Effector memory CD8-positive, alpha-beta T cell (primary cell): Measurements from ENCODE around the gene SULT1C4.

Source experiments
- ATAC-seq: fragments of 150-1000 bp; cut with Tn5 transposase; replicated peaks from 2 replicates; pipeline ENCODE4 v1.10.0; 2021; ENCODE audit warnings: mild to moderate bottlenecking, moderate library complexity
- DNase-seq, 3 experiments: peaks; one replicate each; pipeline ENCODE4 v3.0.0; 2021
- H3K27ac Mint-ChIP-seq, 2 donors: one replicate each; pipeline ENCODE4 v1.8.0; 2022; ENCODE audit warnings: mild to moderate bottlenecking in 2 of 2, mixed read lengths in 2 of 2, moderate library complexity in 2 of 2
- H3K27me3 Mint-ChIP-seq, 2 donors: one replicate each; pipeline ENCODE4 v1.8.0; 2022; ENCODE audit warnings: mixed read lengths in 2 of 2
- H3K36me3 Mint-ChIP-seq: one replicate; pipeline ENCODE4 v1.8.0; 2022; ENCODE audit warnings: mild to moderate bottlenecking, moderate library complexity, mixed read lengths; ENCODE audit not compliant: insufficient read depth
- H3K4me1 Mint-ChIP-seq, 2 donors: one replicate each; pipeline ENCODE4 v1.8.0; 2022; ENCODE audit warnings: low read depth in 2 of 2, mixed read lengths in 2 of 2
- H3K4me3 Mint-ChIP-seq, 2 donors: one replicate each; pipeline ENCODE4 v1.8.0; 2022; ENCODE audit warnings: mild to moderate bottlenecking in 2 of 2, mixed read lengths in 2 of 2, moderate library complexity in 2 of 2
- H3K9me3 Mint-ChIP-seq, 2 donors: one replicate each; pipeline ENCODE4 v1.8.0; 2022; ENCODE audit warnings: mixed read lengths in 2 of 2

Gene SULT1C4

DNA sequence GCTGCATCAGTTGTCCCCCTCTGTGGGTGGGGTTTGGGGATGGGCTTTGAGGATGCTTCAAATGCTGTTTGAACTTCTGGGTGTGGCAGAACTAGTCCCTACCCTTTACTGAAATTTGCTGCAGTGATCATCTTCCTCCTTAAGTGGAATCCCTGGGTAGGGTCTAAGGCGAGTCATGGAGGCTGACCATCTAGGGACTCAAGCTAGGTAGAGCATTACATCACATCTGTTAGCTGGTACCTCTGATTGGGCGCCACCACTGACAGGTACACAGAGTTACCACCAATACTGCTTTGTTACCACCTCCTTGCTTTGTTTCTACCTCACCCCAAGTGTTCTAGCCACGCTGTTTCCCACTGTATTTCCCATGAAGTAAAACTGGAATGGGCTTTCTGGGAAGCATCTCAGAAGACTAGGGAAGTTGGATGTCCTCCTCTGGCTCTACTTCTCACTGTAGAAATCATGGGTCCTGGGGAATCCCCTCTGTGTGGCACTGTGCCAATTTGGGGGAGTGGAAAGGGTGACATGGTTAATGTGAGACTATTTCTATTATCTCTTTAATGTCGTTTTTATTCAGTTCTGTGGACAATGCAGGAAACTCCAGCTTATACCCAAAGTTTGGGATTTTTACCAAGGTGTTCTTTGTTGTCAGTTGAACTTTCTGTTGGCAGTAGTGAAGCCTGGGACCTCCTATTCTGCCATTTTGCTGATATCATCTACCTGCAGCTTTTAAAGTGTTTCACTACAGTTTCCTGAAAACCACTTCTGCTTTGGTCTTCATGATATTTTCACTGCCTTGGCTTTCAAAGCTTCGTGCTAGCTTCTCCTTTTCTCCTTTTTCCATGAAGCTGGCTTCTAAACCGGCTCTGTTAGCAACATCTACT is 14.5 kb upstream of the SULT1C4 start:
- DNase-seq (no peak), ATAC-seq (no peak)
- Mint-ChIP-seq H3K9me3 (no peaks in the 10 kb centered on the region), H3K27me3 (peaks cover 61% of the 10 kb centered on the region in 2 donors), H3K4me3 (no peak overlapping the region), H3K36me3 (no peaks in the 10 kb centered on the region), H3K27ac (no peak overlapping the region), H3K4me1 (no peaks in the 10 kb centered on the region)

DNA sequence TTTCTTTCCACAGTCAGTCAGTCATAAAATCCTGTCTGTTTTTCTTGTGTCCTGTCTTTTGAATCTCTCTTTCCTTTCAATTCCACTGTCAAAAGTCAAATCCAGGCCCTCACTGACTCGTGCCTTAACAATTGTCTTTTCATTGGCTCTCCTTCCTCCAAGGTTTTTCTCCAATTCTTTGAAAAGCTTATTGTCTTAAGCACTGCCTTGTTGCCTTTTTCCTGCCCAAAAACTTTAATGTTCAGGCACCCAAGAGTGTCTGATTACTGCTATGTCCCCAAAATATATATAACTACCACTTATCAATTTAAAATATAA is 13.9 kb upstream of the SULT1C4 start:
- no peaks in the 10 kb centered on the region for H3K36me3 Mint-ChIP-seq
- no peak overlapping the region for H3K27ac Mint-ChIP-seq
- H3K4me3 Mint-ChIP-seq: no peak overlapping the region
- no peak for ATAC-seq
- H3K4me1 Mint-ChIP-seq: no peaks in the 10 kb centered on the region
- no peaks in the 10 kb centered on the region for H3K9me3 Mint-ChIP-seq
- peaks cover 55 to 59% of the 10 kb centered on the region in 2 donors for H3K27me3 Mint-ChIP-seq
- no peak for DNase-seq

DNA sequence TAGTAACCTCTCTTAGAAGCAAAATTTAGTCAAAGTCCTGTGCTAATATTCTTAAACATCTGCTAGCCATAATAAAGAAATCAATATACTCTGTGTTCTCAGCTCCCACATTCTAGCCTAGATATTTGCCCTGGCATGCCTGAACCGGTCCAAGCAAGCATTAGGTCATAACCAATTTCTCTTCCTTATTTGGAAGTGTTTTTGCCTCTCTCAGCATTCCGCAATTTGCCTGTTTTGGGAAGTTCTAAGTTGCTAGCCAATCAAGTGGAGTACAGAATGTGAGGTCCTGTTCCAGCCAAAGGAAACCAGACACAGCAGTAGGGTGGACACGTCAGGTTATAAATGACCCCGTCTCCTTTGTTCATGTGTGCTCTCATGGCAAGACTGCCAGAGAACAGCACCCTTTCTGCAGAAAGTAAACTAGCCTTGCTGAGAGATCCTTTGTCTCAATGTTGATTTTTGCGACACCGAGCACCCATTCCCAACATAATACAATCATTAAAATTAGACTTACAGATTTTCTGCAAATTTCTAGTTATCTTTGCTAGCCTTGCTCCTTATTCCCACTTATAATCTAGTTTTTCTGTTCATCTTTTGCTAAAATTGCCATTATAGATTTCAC is 13.0 kb upstream of the SULT1C4 start:
- ATAC-seq: no peak
- Mint-ChIP-seq H3K36me3 (no peaks in the 10 kb centered on the region), H3K4me3 (no peak overlapping the region), H3K9me3 (no peaks in the 10 kb centered on the region), H3K27me3 (peaks cover 46 to 50% of the 10 kb centered on the region in 2 donors), H3K27ac (no peak overlapping the region), H3K4me1 (no peaks in the 10 kb centered on the region)
- DNase-seq: no peak

DNA sequence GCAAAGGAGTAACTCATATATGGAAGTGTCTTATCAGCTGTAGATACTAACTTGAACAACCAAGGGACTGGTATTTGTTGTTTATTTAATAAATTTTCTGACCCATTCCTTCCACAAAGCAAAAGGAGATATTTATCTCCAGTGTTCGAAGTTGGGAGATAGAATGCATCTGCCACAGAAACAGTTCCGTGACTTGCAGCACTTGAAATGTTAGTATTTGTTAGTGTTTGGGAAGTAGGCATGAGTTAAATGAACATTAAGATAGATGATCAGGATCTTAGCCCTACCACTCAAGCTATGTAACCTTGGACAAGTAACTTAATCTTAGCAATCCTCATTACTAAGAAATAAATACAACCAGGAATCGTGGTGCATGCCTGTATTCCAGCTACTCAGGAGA is 12.1 kb upstream of the SULT1C4 start:
- Mint-ChIP-seq H3K27me3 (peaks cover 37 to 42% of the 10 kb centered on the region in 2 donors), H3K9me3 (no peaks in the 10 kb centered on the region), H3K4me3 (no peak overlapping the region), H3K36me3 (no peaks in the 10 kb centered on the region), H3K4me1 (no peaks in the 10 kb centered on the region), H3K27ac (no peak overlapping the region)
- DNase-seq (no peak), ATAC-seq (no peak)

DNA sequence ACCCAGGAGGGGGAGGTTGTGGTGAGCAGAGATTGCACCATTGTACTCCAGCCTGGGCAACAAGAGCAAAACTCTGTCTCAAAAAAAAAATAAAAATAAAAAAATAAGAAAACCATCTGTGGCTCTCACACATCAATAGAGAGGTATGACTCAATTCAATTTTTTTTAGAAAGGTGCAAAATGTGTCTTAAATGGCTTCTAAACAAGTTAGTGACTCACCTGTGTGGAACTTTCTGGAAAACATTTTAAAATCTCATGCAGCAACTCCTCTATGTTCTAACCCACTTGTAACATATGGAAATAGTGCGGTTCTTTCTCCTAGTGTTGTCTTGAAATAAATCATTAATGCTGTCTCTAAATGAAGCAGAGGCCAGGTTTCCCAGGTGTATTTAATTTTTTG is 10.7 kb upstream of the SULT1C4 start:
- H3K27me3 Mint-ChIP-seq: peaks cover 28 to 29% of the 10 kb centered on the region in 2 donors
- H3K4me1 Mint-ChIP-seq: no peaks in the 10 kb centered on the region
- no peaks in the 10 kb centered on the region for H3K36me3 Mint-ChIP-seq
- ATAC-seq (no peak), DNase-seq (no peak)
- H3K27ac Mint-ChIP-seq: no peak overlapping the region
- H3K4me3 Mint-ChIP-seq: no peak overlapping the region
- H3K9me3 Mint-ChIP-seq: no peaks in the 10 kb centered on the region

DNA sequence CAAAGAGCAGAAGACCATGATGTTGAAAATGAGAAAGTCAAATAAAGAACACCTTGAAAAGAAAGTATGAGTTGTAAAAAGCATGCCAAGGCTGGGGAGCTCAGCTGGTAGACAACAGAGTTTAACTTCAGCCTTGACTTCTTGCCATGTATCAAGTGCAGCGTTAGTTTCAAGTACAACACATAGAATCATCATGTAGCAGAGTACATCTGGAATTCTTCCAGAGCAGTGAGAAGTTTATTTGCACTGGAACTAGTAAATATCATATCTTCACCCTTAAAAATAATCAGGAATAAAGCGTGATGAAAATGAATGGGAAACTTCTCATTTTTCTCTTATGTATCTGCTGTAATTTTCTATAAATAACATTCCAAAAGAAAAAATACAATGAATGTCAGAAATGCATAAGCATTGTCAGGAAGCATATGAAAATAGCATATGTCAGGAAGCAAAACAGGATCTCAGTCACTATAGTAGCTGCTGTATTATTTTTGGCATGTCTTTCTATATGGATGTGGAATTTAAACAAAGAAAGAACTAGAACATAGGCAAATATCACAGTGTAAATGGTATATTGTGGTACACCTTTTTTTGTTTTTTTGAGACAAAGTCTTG is 10.1 kb upstream of the SULT1C4 start:
- no peaks in the 10 kb centered on the region for H3K4me1 Mint-ChIP-seq
- H3K9me3 Mint-ChIP-seq: no peaks in the 10 kb centered on the region
- peaks cover 28 to 29% of the 10 kb centered on the region in 2 donors for H3K27me3 Mint-ChIP-seq
- no peak overlapping the region for H3K27ac Mint-ChIP-seq
- H3K4me3 Mint-ChIP-seq: no peak overlapping the region
- H3K36me3 Mint-ChIP-seq: no peaks in the 10 kb centered on the region
- DNase-seq: no peak
- ATAC-seq: no peak

DNA sequence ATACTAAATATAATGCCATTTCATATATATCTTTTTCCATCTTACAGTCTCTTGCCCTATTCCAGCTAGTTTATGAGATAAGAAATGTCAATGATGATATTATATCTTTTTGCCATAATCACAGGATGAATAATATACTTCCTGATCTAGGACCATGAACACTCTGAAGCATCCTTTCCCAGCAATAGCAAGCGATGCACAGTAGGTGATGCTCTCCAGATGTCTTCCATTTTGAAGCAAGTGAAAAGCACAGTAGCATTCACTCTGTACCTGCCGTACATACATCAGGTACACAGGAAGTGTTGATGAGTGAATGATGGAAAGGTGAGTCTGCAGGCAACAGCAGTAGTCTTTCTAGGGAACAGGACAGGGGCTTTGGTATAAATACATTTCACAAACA is 8.6 kb upstream of the SULT1C4 start:
- DNase-seq: no peak
- Mint-ChIP-seq H3K4me3 (no peak overlapping the region), H3K9me3 (no peaks in the 10 kb centered on the region), H3K4me1 (no peaks in the 10 kb centered on the region), H3K27me3 (peaks cover 18 to 21% of the 10 kb centered on the region in 2 donors), H3K27ac (no peak overlapping the region), H3K36me3 (no peaks in the 10 kb centered on the region)
- no peak for ATAC-seq

DNA sequence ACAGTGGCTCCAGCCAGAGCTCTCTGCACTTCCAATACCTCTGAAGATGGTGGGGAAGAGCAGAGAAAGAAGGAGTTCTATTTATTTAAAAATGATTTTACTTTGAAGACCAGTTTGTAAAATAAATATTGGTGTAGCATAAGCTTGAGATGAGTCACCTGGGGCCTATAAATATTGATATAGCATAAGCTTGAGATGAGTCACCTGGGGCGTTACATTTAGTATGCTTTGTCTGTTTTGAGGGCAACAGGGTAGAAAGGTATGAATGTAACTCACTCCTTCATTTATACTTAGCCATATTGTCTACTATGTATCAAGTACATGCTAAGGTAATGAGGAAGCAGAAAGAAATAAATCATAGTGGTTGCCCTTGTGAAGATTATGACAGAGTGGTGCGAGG is 7.7 kb upstream of the SULT1C4 start:
- Mint-ChIP-seq H3K9me3 (no peaks in the 10 kb centered on the region), H3K4me1 (no peaks in the 10 kb centered on the region), H3K36me3 (no peaks in the 10 kb centered on the region), H3K27me3 (peaks cover 11 to 24% of the 10 kb centered on the region in 2 donors), H3K27ac (no peak overlapping the region), H3K4me3 (no peak overlapping the region)
- no peak for ATAC-seq
- DNase-seq: no peak

DNA sequence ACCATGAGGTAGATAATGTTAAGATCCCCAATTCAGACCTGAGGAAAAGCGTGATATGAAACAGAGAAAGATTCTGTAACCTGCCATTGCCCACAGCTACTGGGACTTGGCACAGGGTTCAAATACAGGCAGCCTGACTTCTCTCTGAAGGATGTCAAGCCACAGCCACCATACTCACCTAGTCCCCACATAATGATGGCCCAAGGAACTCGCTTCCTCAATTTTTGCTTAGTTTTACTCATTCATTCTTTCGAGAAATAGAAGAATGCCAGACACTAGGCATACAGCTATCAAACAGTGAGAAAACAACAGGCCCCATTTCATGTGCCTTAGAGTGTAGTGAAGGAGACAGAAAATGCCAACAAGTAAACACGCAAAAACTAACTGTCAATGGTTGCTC is 980 bp upstream of the SULT1C4 start:
- Mint-ChIP-seq H3K27ac (no peak overlapping the region), H3K27me3 (peaks cover 6 to 46% of the 10 kb centered on the region in 2 donors), H3K36me3 (no peaks in the 10 kb centered on the region), H3K9me3 (no peaks in the 10 kb centered on the region), H3K4me3 (no peak overlapping the region), H3K4me1 (no peaks in the 10 kb centered on the region)
- DNase-seq: no peak
- ATAC-seq: no peak

DNA sequence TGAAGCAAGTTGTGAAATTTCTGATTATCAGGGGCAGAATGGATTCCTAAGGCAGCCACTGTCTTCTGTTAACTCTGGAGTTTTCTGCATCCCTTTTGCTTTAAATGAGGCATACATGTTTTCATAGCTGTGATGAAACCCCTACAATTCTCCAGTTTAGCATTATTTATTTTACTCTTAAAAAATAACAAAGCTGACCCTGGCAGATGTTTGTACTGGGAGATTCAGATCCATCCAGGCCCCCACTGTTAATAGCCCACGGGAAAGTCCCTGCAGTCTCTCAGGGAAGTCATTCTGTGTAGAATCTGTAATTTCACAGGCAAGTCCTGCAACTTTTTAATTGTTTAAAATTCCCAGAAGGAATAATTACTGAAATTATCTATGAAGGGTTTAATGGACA is 353 bp upstream of the SULT1C4 start:
- Mint-ChIP-seq H3K27me3 (peaks cover 6 to 53% of the 10 kb centered on the region in 2 donors), H3K4me3 (no peak overlapping the region), H3K27ac (no peak overlapping the region), H3K36me3 (no peaks in the 10 kb centered on the region), H3K4me1 (no peaks in the 10 kb centered on the region), H3K9me3 (no peaks in the 10 kb centered on the region)
- DNase-seq (no peak), ATAC-seq (no peak)

DNA sequence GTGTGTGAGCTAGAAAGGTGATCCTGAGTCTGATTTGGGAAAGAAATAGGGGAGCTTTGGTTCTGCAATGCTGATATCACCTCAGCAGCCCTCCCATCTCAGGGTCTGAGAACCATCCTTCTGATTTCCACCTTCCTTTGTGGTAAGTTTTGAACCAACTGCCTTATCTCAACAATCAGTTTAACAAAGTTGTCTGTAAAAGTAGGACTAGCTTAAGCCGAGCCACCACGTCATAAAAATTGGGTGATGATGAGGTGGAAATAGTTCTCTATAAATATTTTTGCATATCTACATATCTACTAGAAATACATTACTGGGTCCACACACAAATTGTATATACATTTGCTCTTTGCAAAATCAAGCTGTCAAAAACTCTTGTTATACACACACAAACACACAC is 1.1 kb downstream of the SULT1C4 start:
- no peaks in the 10 kb centered on the region for H3K9me3 Mint-ChIP-seq
- H3K36me3 Mint-ChIP-seq: no peaks in the 10 kb centered on the region
- peaks cover 6 to 60% of the 10 kb centered on the region in 2 donors for H3K27me3 Mint-ChIP-seq
- no peak overlapping the region for H3K27ac Mint-ChIP-seq
- H3K4me1 Mint-ChIP-seq: no peaks in the 10 kb centered on the region
- ATAC-seq (no peak), DNase-seq (no peak)
- no peak overlapping the region for H3K4me3 Mint-ChIP-seq

DNA sequence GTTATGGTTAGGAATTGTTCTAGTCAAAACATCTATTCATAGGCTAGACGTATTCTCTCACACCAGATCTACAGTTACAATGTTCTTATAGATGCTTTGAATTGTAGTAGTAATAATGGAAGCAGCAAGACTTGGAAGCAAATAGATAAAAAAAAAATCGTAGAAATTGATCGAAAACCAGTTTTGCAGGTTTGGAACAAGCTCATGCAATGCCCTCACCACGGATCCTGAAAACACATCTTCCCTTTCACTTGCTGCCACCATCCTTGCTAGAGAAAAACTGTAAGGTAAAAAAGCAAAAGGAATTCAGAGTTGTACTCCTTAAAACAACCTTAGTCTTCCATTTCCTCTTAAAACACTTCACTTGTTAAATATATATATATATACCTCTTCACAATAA is 4.4 kb downstream of the SULT1C4 start:
- DNase-seq (no peak), ATAC-seq (no peak)
- Mint-ChIP-seq H3K27ac (no peak overlapping the region), H3K27me3 (peaks cover 1 to 41% of the 10 kb centered on the region in 2 donors), H3K36me3 (no peaks in the 10 kb centered on the region), H3K4me1 (no peaks in the 10 kb centered on the region), H3K4me3 (no peak overlapping the region), H3K9me3 (no peaks in the 10 kb centered on the region)

DNA sequence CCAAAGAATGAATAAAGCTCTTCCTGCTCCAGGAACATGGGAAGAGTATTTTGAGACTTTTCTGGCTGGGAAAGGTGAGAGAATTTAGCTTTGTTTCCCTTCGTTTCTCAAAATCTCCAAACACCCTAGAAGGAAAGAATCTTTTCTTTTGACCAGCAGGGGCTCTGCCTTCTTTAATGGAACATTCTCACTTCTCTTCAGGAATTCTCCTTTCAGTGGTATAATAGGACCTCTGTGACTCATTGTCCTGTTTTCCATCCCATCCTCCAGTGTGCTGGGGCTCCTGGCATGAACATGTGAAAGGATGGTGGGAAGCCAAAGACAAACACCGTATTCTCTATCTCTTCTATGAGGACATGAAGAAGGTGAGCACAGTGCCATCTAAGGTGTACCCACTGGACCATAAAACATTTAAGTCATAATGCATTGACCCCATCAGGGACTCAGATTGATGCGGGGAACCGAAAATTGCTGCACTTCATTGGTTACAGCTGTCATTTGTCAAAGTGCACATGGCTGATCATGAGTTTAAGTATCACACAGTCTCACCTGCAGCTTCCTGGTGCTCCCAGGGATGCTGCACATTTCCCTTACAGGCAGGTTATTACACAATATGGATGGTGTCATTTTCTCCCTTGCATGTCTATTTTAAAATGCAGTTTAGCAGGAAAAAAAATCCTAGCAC is 5.5 kb downstream of the SULT1C4 start:
- no peak for ATAC-seq

More for the DNA sequence above, 5.5 kb downstream of the SULT1C4 start:
- Mint-ChIP-seq H3K27ac (no peak overlapping the region), H3K4me1 (no peaks in the 10 kb centered on the region), H3K36me3 (no peaks in the 10 kb centered on the region), H3K27me3 (peaks cover 4 to 30% of the 10 kb centered on the region in 2 donors), H3K4me3 (no peak overlapping the region), H3K9me3 (no peaks in the 10 kb centered on the region)
- DNase-seq: no peak
